ENCODE measurements around the gene S1PR2. TPM values are rescaled to one million over a fixed set of nuclear protein-coding genes. Genes with fewer than 3 reads are reported as not detected.

Gene S1PR2
- total and polyA plus RNA-seq, 2 donors (not counting 3 experiments of a cell fraction or from before 2014, with no cell fraction given): 0.70 to 1.0 TPM

DNA sequence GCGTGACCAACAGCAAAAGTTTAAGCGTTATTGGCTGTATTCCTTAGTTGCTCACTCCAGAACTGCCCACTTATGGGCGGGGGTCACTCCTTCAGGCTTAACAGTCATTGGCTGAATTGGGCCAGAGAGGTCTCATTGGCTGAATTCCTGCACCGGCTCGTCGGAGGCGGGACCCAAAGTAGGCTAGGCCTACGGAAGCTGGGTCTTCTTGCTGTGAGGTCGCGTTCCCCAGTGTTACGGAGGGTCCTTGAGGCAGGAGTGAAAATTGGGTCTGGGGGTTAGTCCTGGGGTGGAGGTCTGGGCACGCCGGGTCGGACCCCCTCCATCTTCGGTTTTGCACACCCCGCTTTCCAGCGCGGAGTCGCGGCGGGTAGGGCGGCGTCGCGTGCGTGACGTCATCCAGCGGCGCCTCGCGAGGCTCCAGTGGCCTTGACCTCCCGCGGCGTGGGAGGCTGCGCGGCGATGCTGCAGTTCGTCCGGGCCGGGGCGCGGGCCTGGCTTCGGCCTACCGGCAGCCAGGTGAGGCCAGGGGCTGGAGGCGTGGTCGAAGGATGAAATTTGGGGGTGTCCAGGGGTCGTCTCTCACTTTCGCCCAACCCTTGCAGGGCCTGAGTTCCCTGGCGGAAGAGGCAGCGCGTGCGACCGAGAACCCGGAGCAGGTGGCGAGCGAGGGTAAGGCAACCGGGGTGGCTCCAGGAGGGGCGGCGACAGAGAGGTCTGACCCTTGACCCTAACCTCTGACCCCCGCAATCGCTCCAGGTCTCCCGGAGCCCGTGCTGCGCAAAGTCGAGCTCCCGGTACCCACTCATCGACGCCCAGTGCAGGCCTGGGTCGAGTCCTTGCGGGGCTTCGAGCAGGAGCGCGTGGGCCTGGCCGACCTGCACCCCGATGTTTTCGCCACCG is 20.9 kb upstream of the S1PR2 start, which contains the start of gene MRPL4:
Gene MRPL4 (plus strand): TSS at position 423 of the 903 bp plus-strand sequence. CDS start 40 bp downstream, at position 463.
- Histone ChIP-seq H3K27me3 (ENCODE audit: control insufficient read depth in 2 of 2, insufficient read depth in 2 of 2, low read length in 2 of 2) (no peaks in the 10 kb centered on the region), H3K4me1 (ENCODE audit: control insufficient read depth, extremely low read depth, insufficient read depth, low read length) (peaks cover 8% of the 10 kb centered on the region), H3K79me2 (ENCODE audit: control insufficient read depth, insufficient read depth, low read length) (peaks cover 19% of the 10 kb centered on the region), H3K27ac (ENCODE audit: insufficient read depth, low read depth, low read length) (peak within 1 kb of the TSS; percentile 14), H3K4me2 (ENCODE audit: insufficient read depth, low read length) (peak within 1 kb of the TSS; percentile 94), H3K9me1 (replicated peaks; ENCODE audit: control insufficient read depth, extremely low read depth, insufficient read depth, low read length) (no peaks in the 10 kb centered on the region), H3K9ac (replicated peaks; ENCODE audit: extremely low read depth, insufficient read depth, low read length) (peak within 1 kb of the TSS; percentile 52), H3K9me3 (replicated peaks; ENCODE audit: control insufficient read depth, insufficient read depth, low read length) (no peaks in the 10 kb centered on the region), H4K20me1 (replicated peaks; ENCODE audit: control insufficient read depth, extremely low read depth, insufficient read depth, low read length) (no peaks in the 10 kb centered on the region), H3K36me3 (ENCODE audit: control insufficient read depth in 2 of 2, extremely low read depth in 1 of 2, insufficient read depth in 2 of 2, low read length in 2 of 2) (peaks cover 6 to 10% of the 10 kb centered on the region in 2 experiments), H2AFZ (ENCODE audit: low read depth, low read length) (peak within 1 kb of the TSS; percentile 78), H3K4me3 (replicated peaks in 1 of 3; ENCODE audit: insufficient read depth in 1 of 3, low read depth in 1 of 3, low read length in 3 of 3) (peak within 1 kb of the TSS; percentile 14 to 89 (median 59))
- ChIA-PET POLR2A (no interaction called here), CTCF (interaction anchor here (1.0 to 3.6 kb wide), 5 partner anchors 24 to 321 kb away, joined by 3 to 65 read pairs (median 10); no protein-coding TSS in a partner anchor)
- peak; percentile 99 for DNase-seq (ENCODE audit: low read depth, low spot score)
- peak; percentile 100 for FAIRE-seq
- BruUV-seq (replicated peaks): no TSS peak
- no peak for TF ChIP-seq GATA2 (IDR thresholded peaks at IDR 0.05; ENCODE audit: insufficient read depth, insufficient read length, low read depth, low read length)
- no peak for TF ChIP-seq EZH2 (IDR thresholded peaks at IDR 0.05; ENCODE audit: borderline replicate concordance, low read depth, low read length, severe bottlenecking)
- TF ChIP-seq, protein P1, sequence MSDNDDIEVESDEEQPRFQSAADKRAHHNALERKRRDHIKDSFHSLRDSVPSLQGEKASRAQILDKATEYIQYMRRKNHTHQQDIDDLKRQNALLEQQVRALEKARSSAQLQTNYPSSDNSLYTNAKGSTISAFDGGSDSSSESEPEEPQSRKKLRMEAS (IDR thresholded peaks at IDR 0.05; ENCODE audit: insufficient read depth, insufficient read length): peak; percentile 24
- TF ChIP-seq MYC (IDR thresholded peaks at IDR 0.05; ENCODE audit: low read depth, low read length): peak; percentile 94
- no peak for TF ChIP-seq JUN (IDR thresholded peaks at IDR 0.05; ENCODE audit: borderline replicate concordance, insufficient read depth, insufficient read length, low read depth)
- TF ChIP-seq FOS (IDR thresholded peaks at IDR 0.05; ENCODE audit: borderline replicate concordance, insufficient read depth, low read length): no peak
- TF ChIP-seq POLR2AphosphoS5 (IDR thresholded peaks at IDR 0.05; ENCODE audit: insufficient read depth, low read depth, low read length): peak; percentile 78
- TF ChIP-seq POLR2A (IDR thresholded peaks at IDR 0.05; ENCODE audit: low read depth, low read length): peak; percentile 72
- TF ChIP-seq, protein P2, sequence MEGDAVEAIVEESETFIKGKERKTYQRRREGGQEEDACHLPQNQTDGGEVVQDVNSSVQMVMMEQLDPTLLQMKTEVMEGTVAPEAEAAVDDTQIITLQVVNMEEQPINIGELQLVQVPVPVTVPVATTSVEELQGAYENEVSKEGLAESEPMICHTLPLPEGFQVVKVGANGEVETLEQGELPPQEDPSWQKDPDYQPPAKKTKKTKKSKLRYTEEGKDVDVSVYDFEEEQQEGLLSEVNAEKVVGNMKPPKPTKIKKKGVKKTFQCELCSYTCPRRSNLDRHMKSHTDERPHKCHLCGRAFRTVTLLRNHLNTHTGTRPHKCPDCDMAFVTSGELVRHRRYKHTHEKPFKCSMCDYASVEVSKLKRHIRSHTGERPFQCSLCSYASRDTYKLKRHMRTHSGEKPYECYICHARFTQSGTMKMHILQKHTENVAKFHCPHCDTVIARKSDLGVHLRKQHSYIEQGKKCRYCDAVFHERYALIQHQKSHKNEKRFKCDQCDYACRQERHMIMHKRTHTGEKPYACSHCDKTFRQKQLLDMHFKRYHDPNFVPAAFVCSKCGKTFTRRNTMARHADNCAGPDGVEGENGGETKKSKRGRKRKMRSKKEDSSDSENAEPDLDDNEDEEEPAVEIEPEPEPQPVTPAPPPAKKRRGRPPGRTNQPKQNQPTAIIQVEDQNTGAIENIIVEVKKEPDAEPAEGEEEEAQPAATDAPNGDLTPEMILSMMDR (IDR thresholded peaks at IDR 0.05; ENCODE audit: extremely low read depth in 1 of 2, insufficient read depth in 1 of 2, low read depth in 1 of 2, low read length in 2 of 2): no peak
- intact Hi-C loops (cut with micrococcal nuclease) (loop anchor here (2.0 to 5.0 kb wide), 3 partner anchors 80 to 177 kb away; partner anchors contain the start of gene RAVER1), dilution Hi-C loops (cut with MboI; ENCODE audit: extremely low pct_ligation_motif_present, low sequenced_read_pairs) (no loop called here)
